ENCODE data around the gene RBSN.

RBSN gene

DNA sequence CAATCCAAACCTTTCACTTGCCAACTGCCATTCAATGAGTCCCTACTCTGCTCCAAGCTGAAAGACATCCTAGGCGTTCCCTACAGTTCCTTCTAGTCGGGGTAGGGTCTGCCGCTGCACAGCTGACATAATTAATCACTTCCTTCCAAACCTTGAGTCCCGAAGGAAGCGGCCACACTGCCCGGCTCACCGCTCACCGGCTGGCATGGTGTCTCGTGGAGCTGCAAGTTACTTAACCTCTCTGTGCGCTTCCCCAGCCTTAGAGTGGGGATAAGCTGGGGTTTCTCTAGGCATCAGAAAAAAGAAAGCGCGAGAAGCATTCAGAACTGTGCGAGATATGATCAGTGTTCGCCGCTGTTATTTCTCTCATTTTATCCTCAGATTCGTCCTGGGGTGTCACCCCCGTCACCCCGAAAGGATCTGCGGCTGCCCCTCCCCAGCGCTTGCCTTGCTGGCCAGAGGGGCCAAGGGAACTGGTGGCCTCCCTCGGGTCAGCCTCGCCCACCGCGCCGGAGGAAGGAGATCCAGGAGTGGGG, 34.6 kb downstream of the RBSN start:
- TF ChIP-seq, protein P1, sequence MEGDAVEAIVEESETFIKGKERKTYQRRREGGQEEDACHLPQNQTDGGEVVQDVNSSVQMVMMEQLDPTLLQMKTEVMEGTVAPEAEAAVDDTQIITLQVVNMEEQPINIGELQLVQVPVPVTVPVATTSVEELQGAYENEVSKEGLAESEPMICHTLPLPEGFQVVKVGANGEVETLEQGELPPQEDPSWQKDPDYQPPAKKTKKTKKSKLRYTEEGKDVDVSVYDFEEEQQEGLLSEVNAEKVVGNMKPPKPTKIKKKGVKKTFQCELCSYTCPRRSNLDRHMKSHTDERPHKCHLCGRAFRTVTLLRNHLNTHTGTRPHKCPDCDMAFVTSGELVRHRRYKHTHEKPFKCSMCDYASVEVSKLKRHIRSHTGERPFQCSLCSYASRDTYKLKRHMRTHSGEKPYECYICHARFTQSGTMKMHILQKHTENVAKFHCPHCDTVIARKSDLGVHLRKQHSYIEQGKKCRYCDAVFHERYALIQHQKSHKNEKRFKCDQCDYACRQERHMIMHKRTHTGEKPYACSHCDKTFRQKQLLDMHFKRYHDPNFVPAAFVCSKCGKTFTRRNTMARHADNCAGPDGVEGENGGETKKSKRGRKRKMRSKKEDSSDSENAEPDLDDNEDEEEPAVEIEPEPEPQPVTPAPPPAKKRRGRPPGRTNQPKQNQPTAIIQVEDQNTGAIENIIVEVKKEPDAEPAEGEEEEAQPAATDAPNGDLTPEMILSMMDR (IDR thresholded peaks at IDR 0.05; ENCODE audit: borderline replicate concordance, control extremely low read depth, extremely low read depth, insufficient read depth, missing control alignments) = no peak
- in situ Hi-C loops (cut with MboI; ENCODE audit: low sequenced_read_pairs, unreplicated experiment) = no loop called here
- DNase-seq (ENCODE audit: low spot score) = peak; percentile 57

DNA sequence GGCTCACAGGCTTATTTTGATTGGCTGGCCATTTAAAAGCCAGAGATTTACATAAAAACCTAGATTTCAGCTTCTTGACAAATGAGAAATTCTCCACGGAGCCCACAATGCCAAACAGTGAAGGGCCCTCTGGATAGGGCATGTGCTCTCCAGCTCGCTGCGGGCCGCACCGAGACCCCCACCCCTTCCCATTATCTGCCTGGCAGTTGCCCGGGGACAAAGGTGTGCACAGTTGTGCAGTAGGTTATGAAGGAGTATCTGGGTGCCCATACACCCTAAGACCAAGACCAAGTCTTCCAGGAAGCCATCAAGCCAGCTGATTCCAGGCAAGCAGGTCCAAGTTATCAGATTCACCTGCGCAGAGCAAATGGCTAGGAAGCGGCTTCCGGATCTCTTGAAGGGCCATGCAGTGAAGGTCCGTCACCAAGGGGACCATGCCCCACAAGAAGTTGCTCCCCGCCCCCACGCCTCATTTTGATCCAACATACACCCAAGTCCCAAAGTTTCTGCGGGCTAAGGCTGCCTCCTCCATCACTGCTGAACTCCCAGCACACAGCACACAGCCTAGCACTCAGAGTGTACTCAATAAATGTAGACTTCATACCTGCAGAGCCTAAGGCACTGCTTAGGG, 35.2 kb downstream of the RBSN start:
- in situ Hi-C loops (cut with MboI; ENCODE audit: low sequenced_read_pairs, unreplicated experiment) = no loop called here
- TF ChIP-seq, protein P1 (IDR thresholded peaks at IDR 0.05; ENCODE audit: borderline replicate concordance, control extremely low read depth, extremely low read depth, insufficient read depth, missing control alignments) = no peak
- DNase-seq (ENCODE audit: low spot score) = no peak

DNA sequence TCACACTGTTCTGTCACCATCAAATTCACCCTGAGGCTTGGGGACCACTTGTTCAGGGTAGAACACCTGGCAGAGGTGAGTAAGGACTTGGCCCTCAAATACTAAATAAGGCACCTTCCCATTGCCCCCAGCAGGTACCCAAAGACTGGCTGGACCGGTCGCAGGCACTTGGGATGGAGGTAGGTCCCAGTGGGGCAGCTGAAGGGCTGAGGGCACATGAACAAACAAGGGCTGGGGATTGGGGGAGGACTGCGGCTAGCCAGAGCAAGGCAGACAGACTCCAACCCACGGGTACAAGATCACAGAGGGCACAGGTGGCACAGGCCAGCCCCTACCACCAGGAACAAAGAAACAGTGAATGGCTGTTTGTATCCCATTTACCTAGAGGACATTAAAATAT, 35.7 kb downstream of the RBSN start:
- DNase-seq (ENCODE audit: low spot score) = no peak
- in situ Hi-C loops (cut with MboI; ENCODE audit: low sequenced_read_pairs, unreplicated experiment) = no loop called here
- TF ChIP-seq, protein P1 (IDR thresholded peaks at IDR 0.05; ENCODE audit: borderline replicate concordance, control extremely low read depth, extremely low read depth, insufficient read depth, missing control alignments) = no peak

DNA sequence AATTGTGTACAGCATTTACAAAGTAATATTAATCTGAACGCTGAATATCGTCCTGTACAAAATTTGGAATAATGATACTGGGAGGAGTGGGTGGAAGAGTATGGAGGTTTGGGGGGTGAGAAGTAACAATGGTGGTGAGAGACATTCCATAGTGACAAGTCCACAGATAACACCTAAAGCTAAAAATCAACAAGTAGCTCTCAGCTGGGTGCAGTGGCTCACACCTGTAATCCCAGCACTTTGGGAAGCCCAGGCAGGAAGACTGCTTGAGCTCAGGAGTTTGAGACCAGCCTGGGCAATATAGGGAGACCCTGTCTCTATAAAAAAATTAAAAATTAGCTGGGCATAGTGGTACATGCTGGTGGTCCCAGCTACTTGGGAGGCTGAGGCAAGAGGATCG, 38.9 kb downstream of the RBSN start:
- no peak for DNase-seq (ENCODE audit: low spot score)
- in situ Hi-C loops (cut with MboI; ENCODE audit: low sequenced_read_pairs, unreplicated experiment) = no loop called here
- TF ChIP-seq, protein P1 (IDR thresholded peaks at IDR 0.05; ENCODE audit: borderline replicate concordance, control extremely low read depth, extremely low read depth, insufficient read depth, missing control alignments) = no peak

DNA sequence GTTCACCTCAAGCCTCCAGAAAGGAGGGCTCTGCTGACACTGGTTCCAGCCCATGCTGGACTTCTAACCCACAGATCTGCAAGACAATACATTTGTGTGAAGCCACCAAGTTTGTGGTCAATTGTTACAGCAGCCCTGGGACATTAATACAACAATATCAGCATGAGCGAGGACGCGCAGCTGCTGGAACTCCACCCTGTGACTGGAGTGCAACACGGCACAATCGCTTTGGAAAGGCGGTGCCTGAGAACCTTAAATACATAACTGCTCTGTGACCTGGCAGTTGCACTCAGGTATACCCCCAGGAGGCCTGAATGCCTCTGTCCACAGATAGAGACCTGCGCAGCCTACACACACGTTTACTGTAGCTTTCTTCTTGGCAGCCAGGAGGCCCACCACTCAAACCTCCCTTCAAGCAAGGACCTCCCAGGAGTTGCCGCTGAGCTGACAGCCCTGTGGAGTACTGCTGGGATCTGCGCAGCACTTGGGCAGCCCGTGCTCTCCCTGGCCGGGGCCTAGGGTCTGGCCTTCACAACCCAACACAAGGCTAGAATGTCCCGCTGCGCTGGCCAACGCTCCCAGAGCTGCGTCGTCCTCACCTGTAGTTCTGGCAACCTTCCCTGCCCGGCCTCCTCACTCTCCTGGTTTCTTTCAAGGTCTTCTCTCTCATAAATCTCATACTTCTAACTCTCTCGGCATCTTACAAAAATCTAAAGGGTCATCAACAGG, 42.1 kb downstream of the RBSN start:
- in situ Hi-C loops (cut with MboI; ENCODE audit: low sequenced_read_pairs, unreplicated experiment) = no loop called here

DNA sequence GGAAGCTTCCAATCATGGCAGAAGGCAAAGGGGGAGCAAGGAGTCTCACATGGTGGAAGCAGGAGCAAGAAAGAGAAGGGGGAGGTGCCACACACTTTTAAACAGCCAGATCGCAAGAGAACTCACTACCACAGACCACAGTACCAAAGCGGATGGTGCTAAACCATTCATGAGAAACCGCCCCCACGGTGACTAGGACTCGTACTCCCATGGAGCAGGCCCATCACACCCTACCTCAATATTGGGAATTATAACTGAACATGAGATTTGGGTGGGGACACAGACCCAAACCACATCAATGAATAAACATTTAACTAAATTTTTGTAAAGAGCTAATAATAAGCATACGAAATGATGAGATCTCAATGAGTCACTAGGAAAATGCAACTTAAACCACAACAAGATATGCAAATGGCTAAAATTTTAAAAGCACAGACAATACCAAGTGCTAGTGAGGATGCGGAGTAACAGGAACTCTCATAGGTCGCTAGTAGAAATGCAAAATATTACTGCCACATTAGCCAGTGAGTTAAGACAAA, 43.9 kb downstream of the RBSN start:
- peak; percentile 67 for DNase-seq (ENCODE audit: low spot score)

More for the DNA sequence above, 42.1 kb downstream of the RBSN start:
- DNase-seq (ENCODE audit: low spot score) = no peak
- TF ChIP-seq, protein P1 (IDR thresholded peaks at IDR 0.05; ENCODE audit: borderline replicate concordance, control extremely low read depth, extremely low read depth, insufficient read depth, missing control alignments) = no peak

More for the DNA sequence above, 43.9 kb downstream of the RBSN start:
- TF ChIP-seq, protein P1 (IDR thresholded peaks at IDR 0.05; ENCODE audit: borderline replicate concordance, control extremely low read depth, extremely low read depth, insufficient read depth, missing control alignments) = no peak
- in situ Hi-C loops (cut with MboI; ENCODE audit: low sequenced_read_pairs, unreplicated experiment) = no loop called here

Data from GM13976 (cell line).